Measurements from ENCODE around the gene INTS15.
"Not testable (repeated sequence)": the region's sequence is repeated elsewhere in the genome, so short reads cannot be mapped to it uniquely, and the experiment has no call there.

INTS15 gene

DNA sequence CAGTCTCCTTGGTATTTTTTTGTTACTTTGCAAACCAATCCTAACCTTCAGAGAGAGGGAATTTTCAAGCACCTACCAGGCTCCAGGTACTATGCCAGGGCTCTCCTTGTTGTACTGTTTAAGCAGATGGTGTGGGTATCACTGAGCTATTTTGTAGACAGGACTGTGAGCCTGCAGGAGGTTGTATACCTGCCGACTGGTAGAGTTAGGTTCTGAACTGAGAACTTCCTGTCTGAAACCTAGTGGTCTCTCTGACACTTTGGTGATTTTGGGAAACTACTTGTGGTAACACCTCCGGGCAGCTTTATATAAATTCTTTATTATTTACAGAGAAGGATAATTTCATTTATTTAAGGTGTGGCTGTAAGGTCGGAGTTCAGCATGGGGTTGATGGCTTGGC lies 30.1 kb downstream of the INTS15 start:
- DNase-seq, result no peak

DNA sequence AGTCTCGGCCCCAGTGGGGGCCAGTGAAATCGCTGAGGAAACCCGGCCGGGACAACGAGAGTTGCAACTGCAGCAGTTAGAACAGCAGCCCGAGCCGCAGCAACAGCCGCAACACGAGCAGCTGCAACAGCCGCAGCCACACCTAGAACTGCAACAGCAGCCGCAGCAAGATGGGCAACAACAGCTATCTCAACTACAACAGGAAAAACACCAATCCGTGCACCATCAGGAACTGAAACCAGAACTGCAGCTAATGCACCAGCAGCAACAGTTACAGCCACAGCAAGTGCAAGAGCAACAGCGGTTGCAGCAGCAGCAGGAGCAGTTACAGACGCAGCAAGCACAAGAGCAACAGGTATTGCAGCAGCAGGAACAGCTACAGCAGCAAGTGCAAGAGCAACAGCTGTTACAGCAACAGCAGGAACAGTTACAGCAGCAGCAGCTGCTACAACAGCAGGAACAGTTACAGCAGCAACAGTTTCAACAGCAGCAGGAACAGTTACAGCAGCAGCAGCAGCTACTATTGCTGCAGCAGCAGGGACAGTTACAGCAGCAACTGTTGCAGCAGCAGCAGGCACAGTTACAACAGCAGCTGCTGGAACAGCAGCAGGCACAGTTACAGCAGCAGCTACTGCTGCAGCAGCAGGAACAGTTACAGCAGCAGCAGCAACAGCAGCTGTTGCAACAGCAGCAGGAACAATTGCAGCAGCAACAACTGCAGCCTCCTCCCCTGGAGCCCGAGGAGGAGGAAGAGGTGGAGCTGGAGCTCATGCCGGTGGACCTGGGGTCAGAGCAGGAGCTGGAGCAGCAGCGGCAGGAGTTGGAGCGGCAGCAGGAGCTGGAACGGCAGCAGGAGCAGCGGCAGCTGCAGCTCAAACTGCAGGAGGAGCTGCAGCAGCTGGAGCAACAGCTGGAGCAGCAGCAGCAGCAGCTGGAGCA lies 31.6 kb downstream of the INTS15 start:
- DNase-seq, result no peak

DNA sequence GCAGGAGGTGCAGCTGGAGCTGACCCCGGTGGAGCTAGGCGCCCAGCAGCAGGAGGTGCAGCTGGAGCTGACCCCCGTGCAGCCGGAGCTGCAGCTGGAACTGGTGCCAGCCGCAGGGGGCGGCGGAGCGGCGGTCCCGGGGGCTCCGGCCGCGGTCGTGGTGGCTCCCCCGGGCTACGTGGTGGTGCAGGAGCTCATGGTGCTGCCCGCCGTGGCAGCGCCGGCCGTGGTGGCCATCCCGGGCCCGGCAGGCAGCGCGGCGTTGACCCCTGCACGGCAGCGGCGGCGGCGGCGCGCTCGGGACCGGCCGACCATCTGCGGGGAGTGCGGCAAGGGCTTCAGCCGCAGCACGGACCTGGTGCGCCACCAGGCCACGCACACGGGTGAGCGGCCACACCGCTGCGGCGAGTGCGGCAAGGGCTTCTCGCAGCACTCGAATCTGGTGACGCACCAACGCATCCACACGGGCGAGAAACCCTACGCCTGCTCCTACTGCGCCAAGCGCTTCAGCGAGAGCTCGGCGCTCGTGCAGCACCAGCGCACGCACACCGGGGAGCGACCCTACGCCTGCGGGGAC lies 32.4 kb downstream of the INTS15 start:
- no peak for DNase-seq

DNA sequence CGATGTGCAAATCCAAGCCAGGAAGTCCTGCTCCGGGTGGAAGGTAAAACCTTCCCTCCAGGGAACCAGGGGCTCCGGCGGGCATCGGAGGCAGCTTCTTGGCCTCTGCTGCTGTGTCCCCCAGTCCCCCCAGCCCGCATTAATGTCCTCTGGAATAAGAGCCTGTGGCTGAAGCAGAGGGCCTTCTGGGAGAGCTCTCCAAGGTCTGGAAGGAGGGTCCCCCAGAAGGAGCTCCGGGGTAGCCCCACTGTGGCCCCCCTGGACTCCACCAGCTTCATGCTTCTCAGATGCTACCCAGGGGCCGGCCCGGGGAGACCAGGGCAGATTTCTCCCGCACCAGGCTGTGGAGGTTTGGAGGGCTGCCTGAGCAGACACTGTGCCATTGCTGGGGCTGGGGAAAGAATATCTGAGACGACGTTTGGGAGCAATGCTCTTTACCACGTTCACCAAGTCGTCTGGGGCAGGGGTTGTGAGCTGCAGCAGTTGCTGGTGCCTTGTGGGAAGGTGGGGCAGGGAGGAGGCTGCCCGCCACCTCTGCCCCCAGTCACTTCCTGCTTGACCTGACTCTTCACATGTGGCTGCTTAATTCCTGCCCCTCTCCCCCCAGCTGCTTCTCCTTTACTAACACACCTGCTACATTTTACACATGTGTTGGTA lies 33.9 kb downstream of the INTS15 start:
- no peak for DNase-seq

DNA sequence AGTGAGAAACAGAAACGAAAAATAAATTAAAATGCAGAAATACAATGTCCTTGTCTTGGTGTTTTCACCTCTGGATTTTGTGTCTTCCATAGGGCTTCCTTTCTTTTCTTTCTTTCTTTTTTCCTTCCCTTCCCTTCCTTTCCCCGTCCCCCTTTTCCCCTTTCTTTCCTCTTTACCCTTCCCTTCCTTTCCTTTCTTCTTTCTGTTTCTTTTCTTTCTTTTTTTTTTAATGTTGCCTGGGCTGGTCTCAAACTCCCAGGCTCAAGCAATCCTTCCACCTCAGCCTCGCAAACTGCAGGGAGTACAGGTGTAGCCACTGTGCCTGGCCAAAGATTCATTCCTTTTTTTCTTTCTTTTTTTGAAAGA lies 34.4 kb downstream of the INTS15 start:
- no peak for DNase-seq

DNA sequence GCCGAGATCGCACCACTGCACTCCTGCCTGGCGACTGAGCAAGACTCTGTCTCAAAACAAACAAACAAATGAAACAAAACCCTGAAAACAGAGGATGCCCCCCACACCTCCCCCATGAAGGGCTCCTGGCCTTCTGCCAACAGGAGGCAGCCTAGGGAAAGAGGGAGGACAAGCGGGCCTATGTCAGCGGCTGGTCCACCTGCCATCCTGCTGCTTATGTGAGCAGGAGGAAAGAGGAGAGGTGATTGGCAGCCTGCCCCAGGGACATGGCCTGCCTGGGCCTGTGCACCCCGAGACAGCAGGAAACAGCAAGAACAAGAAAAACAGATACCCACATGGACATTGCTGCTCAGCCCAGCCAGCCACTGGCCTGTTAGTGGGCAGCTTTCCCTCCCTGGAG lies 38.2 kb downstream of the INTS15 start:
- peak; percentile 28 for DNase-seq

DNA sequence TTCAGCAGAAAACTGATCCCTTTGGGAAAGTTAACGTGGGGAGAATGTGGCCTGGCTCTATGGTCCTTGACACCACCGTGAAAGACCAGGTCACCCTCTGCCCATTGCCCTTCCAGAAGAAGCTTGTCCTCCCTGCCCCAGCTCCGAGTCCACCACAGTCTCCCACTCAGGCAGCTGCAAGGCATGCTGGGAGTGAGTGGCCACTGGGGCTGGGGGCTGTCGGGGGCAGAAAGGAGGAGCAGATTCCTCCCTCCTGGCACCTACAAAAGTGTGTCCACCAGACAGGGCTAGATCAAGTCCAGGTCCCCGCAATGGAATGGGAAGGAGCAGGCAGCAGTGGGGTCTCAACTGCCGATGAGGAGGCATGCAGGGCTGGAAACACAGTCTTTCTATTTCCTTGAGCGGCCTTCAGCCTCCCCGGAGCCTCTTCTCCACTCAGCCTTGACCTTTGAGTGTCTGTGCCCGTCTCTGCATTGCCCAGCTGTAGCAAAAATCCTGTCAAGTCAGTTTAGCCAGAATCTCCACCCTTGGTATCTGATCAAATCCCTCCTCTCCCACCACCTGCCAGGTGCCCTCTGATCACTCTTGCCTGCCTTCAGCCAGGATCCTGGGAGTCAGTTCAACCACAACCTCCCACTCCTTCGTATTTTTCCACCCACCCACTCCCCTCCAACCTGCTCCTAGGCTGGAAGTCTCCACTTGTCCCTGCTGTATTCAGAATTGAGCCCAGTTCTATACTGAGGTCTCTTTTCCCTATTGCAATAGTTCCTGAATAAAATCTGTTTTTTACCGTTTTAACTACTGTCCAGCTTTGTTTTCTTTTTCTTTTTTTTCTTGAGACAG lies 40.4 kb downstream of the INTS15 start:
- DNase-seq, result no peak

DNA sequence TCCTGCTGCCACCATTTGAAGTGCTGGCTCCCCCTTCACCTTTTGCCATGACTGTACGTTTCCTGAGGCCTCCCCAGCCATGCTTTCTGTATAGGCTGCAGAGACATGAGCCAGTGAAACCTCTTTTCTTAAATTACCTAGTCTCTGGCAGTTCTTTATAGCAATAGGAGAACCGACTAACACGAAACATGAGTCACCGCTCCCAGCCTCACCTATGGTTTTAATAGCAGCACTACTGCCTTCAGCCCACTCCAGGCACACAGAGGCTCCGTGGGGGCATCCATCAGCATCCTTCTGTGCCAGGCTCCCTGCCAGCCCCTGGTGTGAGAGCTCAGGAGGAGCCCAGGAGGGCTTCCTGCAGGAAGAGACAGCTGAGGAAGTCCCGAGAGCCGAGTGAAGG lies 41.8 kb downstream of the INTS15 start:
- DNase-seq, result no peak

DNA sequence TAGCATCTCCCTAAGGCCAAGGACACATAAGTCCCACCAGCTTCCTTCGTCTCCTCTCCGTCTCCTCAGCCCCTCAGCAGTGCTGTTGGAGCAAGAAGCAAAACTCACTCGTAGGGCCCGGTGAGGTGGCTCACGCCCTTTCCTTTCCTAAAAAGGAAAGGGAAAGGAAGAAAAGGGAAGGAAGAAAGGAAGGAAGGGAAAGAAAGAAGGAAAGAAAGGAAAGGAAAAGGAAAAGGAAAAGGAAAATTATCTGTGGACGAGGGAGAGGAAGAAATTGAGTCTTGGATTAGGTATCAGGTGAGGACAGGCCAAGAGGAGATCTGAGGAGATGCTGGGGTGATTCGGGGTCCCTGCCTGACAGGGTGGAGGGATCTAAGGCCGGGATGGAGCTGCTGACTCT lies 44.2 kb downstream of the INTS15 start:
- no peak for DNase-seq

DNA sequence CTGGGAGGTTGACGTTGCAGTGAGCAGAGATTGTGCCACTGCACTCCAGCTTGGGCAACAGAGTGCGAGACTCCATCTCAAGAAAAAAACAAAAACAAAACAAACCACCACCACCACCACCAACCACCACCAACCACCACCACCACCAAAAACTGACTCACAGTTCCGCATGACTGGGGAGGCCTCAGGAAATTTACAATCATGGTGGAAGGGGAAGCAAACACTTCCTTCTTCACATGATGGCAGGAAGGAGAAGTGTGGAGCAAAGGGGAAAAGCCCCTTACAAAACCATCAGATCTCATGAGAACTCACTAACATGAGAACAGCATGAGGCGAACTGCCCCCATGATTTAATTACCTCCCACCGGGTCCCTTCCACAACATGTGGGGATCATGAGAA lies 45.1 kb downstream of the INTS15 start:
- DNase-seq, result not testable (repeated sequence)

DNA sequence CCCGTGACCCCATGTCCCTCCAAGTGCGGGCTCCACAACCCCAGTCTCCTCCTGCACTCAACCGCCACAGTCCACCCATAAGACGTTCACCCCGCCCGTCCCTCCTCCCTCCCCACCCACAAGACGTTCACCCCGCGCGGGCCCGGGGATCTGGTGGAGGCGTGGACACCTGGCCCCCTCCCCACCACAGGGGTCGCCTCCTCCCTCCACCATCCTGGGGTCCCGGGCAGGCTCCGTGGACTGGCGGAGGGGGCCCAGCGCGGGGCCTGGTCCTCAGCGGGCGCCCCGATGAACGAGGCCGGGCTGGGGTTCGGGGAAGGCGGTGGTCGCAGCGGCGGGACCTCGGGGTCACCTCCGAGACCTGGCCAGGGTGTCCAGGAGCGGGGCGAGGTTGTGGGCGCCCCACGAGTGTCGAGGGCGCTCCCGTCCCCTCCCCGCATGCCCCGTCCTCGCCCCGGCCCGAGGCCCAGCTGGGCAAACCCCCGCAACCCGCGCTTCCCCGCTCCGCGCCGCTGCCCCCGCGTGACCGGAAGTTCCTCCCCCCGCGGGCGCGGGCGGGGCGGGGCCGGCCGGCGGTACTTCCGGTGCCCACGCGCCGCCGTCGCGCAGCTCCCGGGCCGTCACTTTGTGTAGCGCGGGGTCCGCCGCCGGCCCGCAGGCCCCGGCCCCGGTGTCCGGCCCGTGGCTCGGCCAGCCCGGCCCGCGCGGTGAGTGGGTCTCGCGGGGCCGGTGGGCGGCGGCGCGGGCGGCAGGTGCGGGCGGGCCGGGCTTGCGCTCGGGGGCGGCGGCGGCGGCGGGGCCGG lies 47.1 kb downstream of the INTS15 start, which contains the start of gene ZNF316:
Gene ZNF316 (plus strand): TSS at position 578 of the 803 bp plus-strand sequence. CDS start 5,092 bp downstream, outside the sequence.
- no peak for DNase-seq

DNA sequence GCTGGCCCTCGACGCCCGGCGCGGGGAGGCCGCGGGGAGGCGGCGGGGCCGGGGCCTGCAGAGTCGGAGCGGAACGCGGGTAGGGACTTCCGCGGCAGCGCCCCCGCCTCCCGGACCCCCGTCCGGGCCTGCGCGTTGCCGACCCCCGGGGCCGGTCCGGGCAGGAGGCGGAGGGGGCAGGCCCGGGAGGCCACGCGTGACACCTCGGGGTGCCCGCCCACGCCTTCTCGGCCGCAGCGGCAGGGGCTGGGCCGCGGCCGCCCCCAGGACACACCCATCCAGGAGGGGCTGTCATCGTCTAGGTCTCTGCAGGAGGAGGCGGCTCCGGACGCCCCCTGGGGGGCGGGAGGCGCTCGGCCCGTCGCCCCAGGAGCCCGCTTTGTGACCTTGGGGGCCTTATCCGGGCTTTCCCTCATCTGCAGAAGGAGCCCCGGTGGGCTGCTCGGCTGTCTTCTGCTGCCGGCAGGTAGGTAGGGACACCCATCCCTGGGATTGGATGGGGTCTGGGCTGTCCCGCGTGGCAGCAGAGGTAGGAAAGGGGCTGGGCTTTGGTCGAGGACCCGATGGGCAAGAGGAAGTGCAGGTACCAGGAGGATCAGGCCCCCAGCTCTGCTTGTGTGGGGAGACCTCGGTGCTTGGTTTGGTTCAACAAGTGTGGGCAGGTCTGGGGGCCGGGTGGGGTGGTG lies 47.9 kb downstream of the INTS15 start:
- no peak for DNase-seq

DNA sequence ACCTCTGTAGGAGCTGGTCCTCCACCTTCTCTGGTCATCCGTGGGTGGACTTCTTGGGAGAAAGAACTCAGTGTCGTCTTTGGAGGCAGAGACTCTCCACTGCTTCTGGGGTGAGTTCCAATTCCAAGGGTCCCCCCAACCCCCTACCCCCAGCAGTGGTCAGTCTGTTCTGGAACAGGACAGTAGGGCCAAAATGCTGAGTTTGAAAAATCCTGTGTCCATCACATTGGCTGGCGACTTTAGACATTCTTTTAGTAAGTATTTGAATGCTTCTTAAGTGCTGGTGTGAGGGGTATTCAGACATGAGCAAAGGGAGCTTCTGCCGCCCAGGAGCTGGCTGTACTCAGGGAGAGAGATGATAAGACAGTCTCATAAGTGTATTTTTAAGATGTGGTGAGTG lies 49.2 kb downstream of the INTS15 start:
- no peak for DNase-seq

DNA sequence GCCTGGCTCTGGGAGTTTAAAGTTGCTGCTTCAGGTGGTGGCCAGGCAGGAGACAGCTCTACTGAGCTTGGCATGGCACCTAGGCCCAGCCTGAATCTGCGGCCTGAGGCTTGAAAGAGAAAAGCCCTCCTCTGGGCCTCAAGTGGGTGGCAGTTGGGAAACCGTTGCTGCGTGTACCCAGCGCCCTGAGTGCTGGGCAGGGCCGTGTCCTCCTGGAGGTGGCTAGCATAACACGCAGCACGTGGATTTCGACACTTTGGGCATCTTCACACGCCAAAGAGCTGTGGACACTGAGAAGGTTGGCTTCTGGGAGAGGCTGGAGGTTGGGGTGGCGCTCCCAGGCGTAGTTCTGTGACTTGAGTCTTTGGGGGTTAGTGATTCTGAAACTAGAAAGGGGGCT lies 49.8 kb downstream of the INTS15 start:
- no peak for DNase-seq

DNA sequence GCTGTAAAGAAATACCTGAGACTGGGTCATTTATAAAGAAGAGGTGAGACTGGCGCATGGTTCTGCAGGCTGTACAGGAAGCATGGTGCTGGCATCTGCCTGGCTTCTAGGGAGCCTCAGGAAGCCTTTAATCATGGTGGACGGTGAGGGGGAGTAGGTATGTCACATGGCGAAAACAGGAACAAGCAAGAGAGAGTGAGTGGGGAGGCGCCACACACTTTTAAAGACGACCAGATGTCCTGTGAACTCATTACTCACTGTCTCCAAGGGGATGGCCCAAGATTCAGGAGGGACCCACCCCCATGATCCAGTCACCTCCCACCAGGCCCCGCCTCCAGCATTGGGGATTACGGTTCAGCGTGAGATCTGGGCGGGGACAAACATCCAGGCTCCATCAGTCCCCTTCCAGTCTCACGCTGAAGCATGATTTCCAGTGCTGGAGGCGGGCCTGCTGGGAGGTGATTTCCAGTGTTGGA lies 50.5 kb downstream of the INTS15 start:
- no peak for DNase-seq

DNA sequence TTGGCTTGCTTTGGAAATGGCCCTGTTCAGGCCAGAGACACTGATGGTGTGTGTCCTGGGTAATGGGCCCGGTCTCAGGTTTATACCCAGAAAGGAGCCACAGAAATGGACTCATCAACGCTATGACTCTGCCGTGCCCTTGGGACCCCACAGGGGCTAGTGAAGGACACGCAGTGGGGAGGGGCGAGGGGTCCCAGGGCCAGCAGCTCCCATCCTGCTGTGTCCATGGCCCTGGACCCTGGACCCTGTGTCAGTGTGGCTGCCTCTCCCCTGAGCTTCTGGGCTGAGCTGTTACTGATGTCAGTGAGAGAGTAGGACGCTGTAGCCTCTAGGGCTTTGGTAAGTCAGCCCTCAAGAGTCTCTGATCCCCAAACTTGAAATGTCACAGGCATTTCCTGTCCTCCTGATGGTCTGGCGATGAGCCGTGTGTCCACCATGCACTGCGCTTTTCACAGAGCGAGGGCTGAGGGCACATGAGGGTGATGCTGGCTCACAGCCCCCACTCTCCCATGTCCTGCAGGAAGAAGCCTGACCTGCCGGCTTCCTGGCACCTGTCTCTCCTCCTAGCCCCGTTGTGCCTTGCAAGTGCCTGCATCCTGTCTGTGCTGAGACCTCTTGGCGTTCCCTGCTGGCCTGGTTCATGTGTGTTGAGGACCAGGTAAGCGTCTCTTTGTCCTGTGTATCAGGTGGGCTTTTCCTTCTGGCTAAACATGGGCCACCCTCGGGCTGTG lies 51.6 kb downstream of the INTS15 start:
- no peak for DNase-seq

DNA sequence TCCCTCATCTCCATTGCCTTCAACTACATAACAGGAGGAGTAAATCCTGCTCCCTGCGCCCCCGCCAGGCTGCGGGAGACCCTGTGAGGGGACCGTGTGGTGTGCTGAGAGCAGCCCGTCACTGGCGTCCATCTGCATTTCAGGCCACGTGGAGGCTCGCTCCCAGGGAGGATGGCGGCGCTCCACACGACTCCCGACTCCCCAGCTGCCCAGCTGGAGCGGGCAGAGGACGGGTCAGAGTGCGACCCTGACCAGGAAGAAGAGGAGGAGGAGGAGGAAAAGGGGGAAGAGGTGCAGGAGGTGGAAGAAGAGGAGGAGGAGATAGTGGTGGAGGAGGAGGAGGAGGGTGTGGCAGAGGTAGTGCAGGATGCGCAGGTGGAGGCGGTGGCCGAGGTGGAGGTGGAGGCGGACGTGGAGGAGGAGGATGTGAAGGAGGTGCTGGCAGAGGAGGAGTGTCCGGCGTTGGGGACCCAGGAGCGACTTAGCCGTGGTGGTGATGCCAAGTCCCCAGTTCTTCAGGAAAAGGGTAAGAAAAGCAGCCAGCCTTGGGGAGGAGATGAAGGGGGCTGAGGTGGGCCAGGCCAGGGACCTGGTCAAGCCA lies 52.5 kb downstream of the INTS15 start:
- DNase-seq, result no peak

DNA sequence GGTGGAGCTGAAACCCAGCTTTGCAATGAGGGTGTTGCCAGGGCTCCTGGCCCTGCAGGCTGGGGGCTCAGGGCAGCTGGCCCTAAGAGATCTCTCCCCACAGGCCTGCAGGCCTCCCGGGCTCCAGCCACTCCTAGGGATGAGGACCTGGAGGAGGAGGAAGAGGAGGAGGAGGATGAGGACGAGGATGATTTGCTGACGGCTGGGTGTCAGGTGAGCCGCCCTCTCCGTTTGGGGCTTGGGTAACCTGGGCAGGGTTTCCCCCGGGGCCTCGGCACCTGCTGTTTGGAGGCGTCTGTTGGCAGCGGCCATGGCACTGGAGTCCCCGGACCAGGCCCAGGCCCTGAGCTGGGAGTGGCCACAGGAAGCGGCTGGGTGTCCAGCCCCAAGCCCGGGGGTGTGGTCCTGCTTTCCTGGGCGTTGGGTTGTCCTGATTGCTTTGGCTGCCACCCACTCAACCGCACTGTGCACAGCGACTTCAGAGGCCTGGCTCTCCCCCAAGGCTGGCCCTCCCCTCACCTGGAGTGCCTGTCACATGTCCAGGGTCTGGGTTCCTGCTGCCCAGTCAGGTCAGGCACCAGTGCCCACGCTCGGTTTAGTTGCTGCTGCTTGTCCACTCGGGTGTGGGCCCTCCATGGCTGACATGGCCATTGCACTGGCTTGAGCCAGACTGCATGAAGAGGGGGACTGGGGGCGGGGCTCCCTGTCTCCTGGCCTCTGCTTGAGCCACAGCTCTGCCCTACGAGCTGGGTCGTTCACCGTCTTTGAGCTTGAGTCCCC lies 53.2 kb downstream of the INTS15 start:
- DNase-seq, result no peak

DNA sequence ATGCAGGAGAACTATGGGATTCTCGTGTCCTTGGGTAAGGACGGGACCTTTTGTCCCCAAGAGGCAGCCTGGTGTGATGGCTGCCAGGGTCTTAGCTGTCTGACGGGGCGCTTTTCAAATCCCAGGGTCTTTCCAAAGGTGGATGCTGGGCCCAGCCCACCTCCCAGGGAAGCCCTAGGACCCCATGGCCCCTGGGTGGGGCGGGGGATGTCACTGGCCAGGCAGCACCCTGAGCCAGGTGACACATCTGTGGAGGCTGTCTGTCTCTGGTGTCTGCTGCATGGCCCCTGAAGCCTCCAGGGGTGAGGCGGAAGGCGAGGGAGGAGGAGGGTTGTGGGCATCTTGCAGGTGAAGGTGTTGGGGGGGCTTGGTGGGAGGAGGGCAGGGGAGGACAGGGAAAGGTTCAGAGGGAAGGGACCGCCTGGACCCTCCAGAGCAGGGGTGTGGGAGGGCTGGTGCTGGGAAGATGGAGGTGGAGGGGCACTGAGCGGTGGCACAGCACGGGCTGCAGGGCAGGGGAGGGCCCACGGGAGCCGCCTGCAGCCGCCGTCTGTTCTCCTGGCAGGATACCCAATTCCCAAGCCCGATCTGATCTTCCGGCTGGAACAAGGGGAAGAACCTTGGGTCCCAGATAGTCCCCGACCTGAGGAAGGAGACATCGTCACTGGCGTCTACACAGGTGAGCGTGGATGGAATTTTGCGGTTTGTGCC lies 54.2 kb downstream of the INTS15 start:
- no peak for DNase-seq
